Motor neuron (in vitro differentiated cells): ENCODE data around the gene RALY. TPM values are rescaled to one million over a fixed set of nuclear protein-coding genes. Genes with fewer than 3 reads are reported as not detected.

ENCODE experiments used
- ATAC-seq, 8 experiments: fragments of 200-7000 bp; cut with Tn5 transposase; replicated peaks in 6 of 8; 2 replicates each; pipeline ENCODE4 v1.8.0; 2021; ENCODE audit warnings: mild to moderate bottlenecking in 8 of 8, moderate library complexity in 8 of 8
- H3K27ac ChIP-seq, 2 donors: fragments of 250-450 bp; sonication (Bioruptor Pico); 2 replicates each; pipeline ENCODE4 v1.9.0; 2021; ENCODE audit warnings: antibody characterized with exemption in 2 of 2, mild to moderate bottlenecking in 2 of 2, moderate library complexity in 1 of 2
- H3K4me1 ChIP-seq, 2 donors: fragments of 250-450 bp; sonication (Bioruptor Pico); replicated peaks in 1 of 2; 2 replicates each; pipeline ENCODE4 v1.6.1; 2021; ENCODE audit warnings: antibody characterized with exemption in 2 of 2, mild to moderate bottlenecking in 2 of 2, moderate library complexity in 1 of 2
- H3K4me3 ChIP-seq, 5 donors: fragments of 250-450 bp; sonication (Bioruptor Pico); 2 replicates each; pipeline ENCODE4 v1.9.0; 2021; ENCODE audit warnings: antibody characterized with exemption in 5 of 5, mild to moderate bottlenecking in 5 of 5, moderate library complexity in 4 of 5
- WGBS, 10 experiments: fragments of 450-650 bp; shearing (Covaris generic); methylation state at CpG; one replicate each; pipeline ENCODE4 v1.0.0; 2022; 5-methylcytosine and 5-hydroxymethylcytosine counted together
- in situ Hi-C, 9 experiments: fragments of 400-800 bp; cut with MboI; loops; one replicate each; pipeline ENCODE4 v1.15.0; 2021; ENCODE audit warnings: low sequenced_read_pairs in 9 of 9, low pct_unique_long_range_greater_than_20kb in 2 of 9; ENCODE audit not compliant: unreplicated experiment in 9 of 9
- total RNA-seq, 8 experiments: library from RNA; unstranded; fragments of 300-600 nt; gene quantifications; 2 replicates each; pipeline versions ENCODE4 v1.2.3 to v1.2.4, GENCODE V29; 2022

RALY gene
- total RNA-seq, 8 experiments from 2014 or later, result 59.8 to 155 (median 76.3) TPM

DNA sequence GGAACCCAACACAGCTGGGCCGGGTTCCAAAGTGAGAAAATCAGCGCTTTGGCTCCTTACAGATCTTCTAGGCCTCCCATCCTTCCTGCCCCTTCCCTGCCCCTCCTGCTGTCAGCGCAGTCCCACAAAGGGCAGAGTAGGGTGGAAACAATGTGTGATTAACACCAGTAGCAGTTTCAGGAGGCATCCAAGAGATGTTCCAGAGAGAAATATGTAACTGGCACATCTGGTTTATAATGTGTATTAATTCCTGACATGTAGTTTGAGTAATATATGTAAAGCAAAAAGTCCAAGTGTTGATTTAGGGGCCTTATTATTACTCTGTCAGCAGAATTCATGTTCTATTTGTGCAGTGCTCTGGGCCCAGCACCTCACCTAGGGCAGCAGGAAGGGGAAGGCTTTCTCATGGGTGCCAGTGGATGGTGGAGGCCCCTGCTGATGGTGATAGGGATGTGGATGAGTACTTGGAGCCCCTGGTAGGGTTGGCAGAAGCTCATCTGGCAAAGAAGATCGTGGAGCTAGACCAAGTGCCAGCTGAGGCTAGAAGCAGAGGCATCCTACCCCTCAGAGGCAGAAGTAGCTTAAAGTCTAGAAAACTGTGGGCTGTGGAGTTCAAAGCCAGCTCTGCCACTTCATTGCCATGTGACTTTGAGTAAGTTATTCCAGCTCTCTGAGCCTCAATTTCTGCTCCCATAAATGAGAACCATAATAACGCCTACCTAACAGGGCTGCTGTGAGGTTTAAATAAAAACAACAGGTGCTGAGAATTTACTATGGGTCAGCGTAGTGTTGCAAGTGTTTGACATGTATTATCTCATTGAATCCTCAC, 22.4 kb upstream of the RALY start:
- no peak for ATAC-seq
- Histone ChIP-seq H3K27ac (no peak overlapping the region), H3K4me3 (no peak overlapping the region), H3K4me1 (no peaks in the 10 kb centered on the region)
- WGBS, 10 experiments, result 29 to 98% (median 80%) methylated on average over 1 to 6 of the region's 6 CpGs; no CpG with 5 or more reads in 1 of the 10 experiments
- in situ Hi-C loops, result no loop called here

DNA sequence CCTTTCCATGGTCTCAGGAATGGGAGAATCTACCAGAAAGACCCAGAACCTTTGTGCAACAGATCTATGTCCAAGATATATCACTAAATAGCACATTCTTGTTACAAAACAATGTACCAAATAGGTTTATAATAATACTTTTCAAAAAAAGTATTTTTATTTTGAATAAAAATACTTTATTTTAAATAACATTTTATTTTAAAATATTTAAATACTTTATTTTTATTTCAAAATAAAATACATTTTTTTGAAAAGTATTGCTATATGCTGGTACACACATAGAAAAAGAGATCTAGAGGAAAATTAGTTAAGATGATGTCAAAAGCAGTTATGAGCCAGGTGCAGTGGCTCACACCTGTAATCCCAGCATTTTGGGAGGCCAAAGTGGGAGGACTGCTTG, 16.8 kb upstream of the RALY start:
- in situ Hi-C loops, result no loop called here
- no peak overlapping the region for H3K4me3 ChIP-seq
- H3K27ac ChIP-seq, result no peak overlapping the region
- no peak for ATAC-seq
- no peaks in the 10 kb centered on the region for H3K4me1 ChIP-seq

DNA sequence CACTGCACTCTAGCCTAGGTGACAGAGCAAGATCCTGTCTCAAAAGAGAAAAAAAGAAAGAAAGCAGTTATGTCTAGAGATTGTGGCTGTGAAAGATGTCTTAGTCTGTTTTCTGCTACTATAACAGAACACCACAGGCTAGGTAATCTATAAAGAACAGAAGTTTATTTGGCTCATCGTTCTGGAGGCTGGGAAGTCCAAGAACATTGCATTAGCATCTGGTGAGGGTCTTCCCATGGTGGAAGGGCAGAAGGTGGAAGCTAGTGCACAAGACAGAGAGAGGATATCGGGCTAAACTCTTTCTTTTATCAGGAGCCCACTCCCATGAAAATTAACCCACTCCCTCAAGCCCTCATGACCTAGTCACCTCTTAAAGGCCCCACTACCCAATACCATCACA, 16.2 kb upstream of the RALY start:
- 0 to 100% (median 55%) methylated on average over 1 to 2 of the region's 2 CpGs; no CpG with 5 or more reads in 4 of the 10 experiments for WGBS, 10 experiments

DNA sequence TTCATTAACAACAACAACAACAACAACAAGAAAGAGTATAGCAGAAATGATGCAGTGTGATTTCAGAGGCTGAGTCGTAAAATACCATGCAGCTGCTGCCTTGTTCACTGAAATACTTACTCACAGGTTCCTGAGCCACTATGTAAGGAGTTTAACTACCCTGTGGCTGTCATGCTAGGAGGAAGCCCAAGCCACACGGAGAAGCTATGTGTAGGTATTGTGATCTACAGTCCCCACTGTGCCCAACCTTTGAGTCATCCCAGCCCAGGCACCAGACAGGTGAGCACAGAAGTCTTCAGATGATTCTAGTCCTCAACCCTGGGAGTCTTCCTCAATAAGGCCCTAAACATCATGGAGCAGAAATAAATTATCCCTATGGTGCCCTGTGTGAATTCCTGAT, 14.6 kb upstream of the RALY start:
- WGBS, 10 experiments, result 20 to 81% (median 58%) methylated on average over 1 to 2 of the region's 2 CpGs; no CpG with 5 or more reads in 4 of the 10 experiments
- no peak overlapping the region for H3K4me3 ChIP-seq

More for the DNA sequence above, 16.2 kb upstream of the RALY start:
- Histone ChIP-seq H3K4me1 (no peaks in the 10 kb centered on the region), H3K4me3 (no peak overlapping the region), H3K27ac (no peak overlapping the region)
- in situ Hi-C loops, result no loop called here
- ATAC-seq, result no peak

DNA sequence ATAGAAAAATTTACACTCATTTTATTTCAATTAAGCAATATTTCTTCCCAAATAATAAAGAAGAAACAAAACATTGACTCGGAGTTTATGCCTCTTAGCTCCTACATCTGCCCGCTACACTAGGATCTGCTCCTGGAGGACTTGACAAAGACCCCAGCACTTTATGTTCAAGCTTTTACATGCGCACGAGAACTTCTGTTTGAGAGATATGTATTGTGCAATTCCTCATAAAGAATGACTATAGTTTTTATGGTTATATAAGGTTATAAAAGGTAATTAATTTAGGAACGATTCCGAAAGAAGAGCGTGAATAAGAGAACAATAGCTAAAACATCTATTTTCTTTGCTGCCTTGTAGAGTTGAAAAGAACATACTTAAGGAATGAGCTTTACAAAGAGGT, 12.4 kb upstream of the RALY start:
- Histone ChIP-seq H3K4me3 (no peak overlapping the region), H3K27ac (no peak overlapping the region), H3K4me1 (peaks cover 9 to 11% of the 10 kb centered on the region in 2 donors)
- in situ Hi-C loops, result no loop called here
- 72 to 95% (median 87%) methylated on average over 4 to 7 of the region's 7 CpGs; no CpG with 5 or more reads in 1 of the 10 experiments for WGBS, 10 experiments
- no peak for ATAC-seq

More for the DNA sequence above, 14.6 kb upstream of the RALY start:
- Histone ChIP-seq H3K27ac (no peak overlapping the region), H3K4me1 (peaks cover 3 to 7% of the 10 kb centered on the region in 2 donors)
- ATAC-seq, result no peak
- in situ Hi-C loops, result no loop called here

DNA sequence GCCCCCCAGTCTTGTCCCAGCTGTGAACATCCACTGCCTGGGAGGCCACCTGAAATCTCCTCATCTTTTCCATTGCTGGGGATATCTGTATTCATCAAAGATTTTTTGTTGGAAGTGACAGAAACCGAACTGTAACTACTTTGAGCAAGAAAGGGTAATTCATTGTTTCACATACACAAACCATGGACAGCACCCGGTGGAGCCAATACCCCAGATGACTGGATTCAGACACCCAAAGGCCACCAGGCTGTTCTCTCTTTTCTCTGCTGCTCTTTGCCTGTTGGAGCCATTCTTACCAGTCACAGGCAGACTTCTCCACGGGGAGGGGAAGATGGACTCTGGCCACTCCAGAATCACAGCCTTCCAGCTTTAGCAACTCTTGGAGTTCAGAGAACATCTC, 11.7 kb upstream of the RALY start:
- Histone ChIP-seq H3K27ac (no peak overlapping the region), H3K4me3 (no peak overlapping the region), H3K4me1 (peaks cover 9 to 11% of the 10 kb centered on the region in 2 donors)
- no peak for ATAC-seq
- in situ Hi-C loops, result no loop called here
- WGBS, 10 experiments, result 71 to 100% (median 90%) methylated on average over 1 to 3 of the region's 3 CpGs; no CpG with 5 or more reads in 4 of the 10 experiments

DNA sequence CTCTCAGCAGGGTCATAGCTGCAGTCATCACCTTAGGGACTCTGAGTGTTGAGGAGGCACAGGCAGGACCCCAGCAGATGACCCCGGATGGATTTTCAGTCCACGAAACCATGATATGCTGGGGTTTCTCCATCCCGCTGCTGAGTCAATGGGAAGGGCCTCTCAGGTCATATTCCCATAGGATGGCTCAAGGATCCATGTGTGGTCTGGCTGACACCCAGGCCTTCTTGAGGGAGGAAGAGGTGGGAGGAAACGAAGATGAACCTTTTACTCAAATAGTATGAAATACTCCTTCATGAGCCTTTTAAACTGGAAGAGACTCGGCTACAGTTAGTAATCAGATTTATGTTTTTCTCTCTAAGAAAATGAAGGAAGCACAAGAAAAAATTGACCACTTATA, 10.3 kb upstream of the RALY start:
- no peak overlapping the region for H3K4me3 ChIP-seq
- peaks cover 9 to 11% of the 10 kb centered on the region in 2 donors for H3K4me1 ChIP-seq
- H3K27ac ChIP-seq, result no peak overlapping the region
- 50 to 100% (median 85%) methylated on average over 1 to 5 of the region's 5 CpGs; no CpG with 5 or more reads in 2 of the 10 experiments for WGBS, 10 experiments
- in situ Hi-C loops, result no loop called here
- ATAC-seq, result no peak

DNA sequence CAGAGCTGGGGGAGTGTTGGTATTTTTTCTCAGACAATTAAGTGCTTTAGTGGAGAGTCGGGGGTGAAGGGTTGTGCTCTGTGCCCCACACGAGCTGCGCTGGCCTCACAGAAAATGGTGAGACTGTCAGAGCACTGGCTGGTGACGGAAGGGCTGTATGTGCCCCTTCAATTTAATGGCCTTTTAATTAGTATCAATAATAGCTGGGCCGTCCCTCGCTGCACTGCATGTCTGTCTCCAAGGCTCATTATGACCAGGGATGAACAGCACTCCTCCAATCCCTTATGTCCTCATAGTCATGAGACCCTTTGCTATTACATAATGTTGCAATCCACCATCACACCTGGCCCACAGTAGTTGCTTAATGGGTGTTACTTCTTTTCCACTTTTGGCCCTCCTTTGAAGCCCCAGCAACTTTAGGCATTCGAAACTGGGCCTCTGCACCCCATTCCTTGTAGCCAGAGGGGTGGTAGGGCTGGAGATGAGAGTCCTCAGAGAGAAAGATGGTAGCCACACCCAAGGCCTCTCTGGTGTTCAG, 9.5 kb upstream of the RALY start:
- Histone ChIP-seq H3K4me1 (peaks cover 9 to 11% of the 10 kb centered on the region in 2 donors), H3K27ac (no peak overlapping the region), H3K4me3 (no peak overlapping the region)
- WGBS, 10 experiments, result 0 to 100% (median 36%) methylated on average over 1 to 4 of the region's 7 CpGs; no CpG with 5 or more reads in 1 of the 10 experiments
- ATAC-seq, result peak in 5 of 8 experiments; percentile 92 to 98 (median 96)
- in situ Hi-C loops, result no loop called here

DNA sequence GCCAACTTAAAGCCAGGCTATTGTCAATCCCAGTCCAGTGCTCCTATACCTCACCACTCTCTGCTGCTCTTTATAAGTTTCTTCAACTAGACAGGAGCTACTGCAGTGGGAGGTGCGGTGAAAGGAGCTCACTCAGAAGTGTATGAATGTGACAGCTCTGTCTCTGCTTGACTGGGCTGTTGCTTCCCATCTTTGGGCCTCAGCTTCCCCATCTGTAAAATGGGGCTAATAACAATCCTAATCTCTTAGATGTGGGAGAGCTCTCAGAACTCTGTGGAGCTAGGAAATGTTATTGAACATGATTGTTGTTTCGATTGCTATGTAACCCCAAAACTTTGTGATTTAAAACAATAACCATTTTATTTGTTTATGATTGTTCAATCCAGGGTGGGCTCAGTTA, 8.4 kb upstream of the RALY start:
- no peak for ATAC-seq
- H3K4me3 ChIP-seq, result no peak overlapping the region
- H3K4me1 ChIP-seq, result peaks cover 9 to 11% of the 10 kb centered on the region in 2 donors
- no peak overlapping the region for H3K27ac ChIP-seq
- WGBS, 10 experiments, result 20 to 100% (median 83%) methylated on average over 1 to 2 of the region's 2 CpGs; no CpG with 5 or more reads in 3 of the 10 experiments
- in situ Hi-C loops, result no loop called here

DNA sequence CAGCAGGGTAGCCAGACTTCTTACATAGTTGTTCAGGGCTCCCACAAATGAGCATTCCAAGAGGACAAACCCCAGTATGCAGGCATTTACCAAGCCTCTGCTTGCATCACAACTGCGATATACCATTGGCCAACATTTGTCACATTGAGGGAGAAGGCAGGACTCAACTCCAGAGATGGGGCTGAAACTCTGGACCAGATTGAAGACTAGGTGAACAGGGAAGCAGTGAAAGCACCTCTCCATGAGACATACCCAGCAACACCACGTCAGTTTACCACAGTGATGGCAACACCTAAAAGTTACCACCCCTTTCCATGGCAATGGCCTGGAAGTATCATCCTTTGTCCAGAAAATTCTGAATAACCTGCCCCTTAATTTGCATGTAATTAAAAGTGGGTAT, 7.9 kb upstream of the RALY start:
- in situ Hi-C loops, result no loop called here
- H3K27ac ChIP-seq, result no peak overlapping the region
- peaks cover 9 to 11% of the 10 kb centered on the region in 2 donors for H3K4me1 ChIP-seq
- no peak for ATAC-seq
- 50 to 100% (median 73%) methylated on average over 1 to 2 of the region's 2 CpGs; no CpG with 5 or more reads in 2 of the 10 experiments for WGBS, 10 experiments
- no peak overlapping the region for H3K4me3 ChIP-seq

DNA sequence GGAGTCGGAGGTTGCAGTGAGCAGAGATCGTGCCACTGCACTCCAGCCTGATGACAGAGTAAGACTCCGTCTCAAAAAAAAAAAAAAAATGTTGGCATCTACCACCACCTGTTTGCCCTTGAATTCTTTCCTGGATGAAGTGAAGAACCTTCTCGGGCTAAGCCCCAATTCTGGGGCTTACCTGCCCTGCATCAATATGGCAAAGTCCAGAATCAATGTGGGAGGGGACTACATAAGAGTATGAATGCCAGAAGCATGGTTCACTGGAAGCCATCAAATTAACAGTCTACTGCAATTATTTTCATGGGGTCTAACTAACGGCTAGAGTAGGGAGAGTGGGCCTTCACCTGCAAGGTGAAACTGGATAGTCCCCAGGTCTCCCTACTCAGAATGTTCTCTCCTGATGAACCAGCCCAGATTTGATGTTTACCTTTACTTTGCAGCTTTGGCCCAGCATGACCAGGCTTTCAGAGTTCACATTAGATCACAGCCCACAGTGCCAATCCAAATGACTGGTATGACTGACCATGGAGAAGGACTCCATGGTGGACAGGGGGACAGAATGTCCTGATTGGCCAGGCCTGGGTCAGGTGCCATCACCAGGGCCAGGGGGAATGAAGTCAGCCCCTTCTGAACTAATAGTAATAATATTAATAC, 7.0 kb upstream of the RALY start:
- in situ Hi-C loops, result no loop called here
- peaks cover 9 to 11% of the 10 kb centered on the region in 2 donors for H3K4me1 ChIP-seq
- 66 to 100% (median 92%) methylated on average over 1 to 4 of the region's 5 CpGs; no CpG with 5 or more reads in 3 of the 10 experiments for WGBS, 10 experiments
- ATAC-seq, result no peak
- H3K27ac ChIP-seq, result no peak overlapping the region
- no peak overlapping the region for H3K4me3 ChIP-seq

DNA sequence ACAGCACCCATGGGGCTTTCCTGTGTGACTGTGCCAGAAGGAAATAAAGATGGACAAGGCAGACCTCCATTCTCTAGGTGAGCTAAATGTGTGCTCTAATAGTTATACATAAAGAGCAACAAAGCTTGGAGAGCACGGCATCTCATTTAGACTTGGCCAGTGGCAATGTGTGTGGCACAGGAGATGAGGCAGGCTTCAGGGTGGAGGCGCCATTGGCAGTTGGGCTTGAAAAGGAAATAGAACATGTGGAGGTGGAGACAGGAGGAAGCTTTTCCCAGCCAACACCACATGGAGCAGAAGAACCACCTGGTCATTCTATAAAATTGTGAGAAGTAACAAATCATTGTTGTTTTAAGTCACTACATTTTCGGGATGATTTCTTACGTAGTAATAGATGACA, 3.6 kb upstream of the RALY start:
- in situ Hi-C loops, result no loop called here
- Histone ChIP-seq H3K27ac (no peak overlapping the region), H3K4me3 (no peak overlapping the region), H3K4me1 (peaks cover 6 to 7% of the 10 kb centered on the region in 2 donors)
- 57 to 100% (median 93%) methylated on average over 1 to 4 of the region's 4 CpGs; no CpG with 5 or more reads in 1 of the 10 experiments for WGBS, 10 experiments
- no peak for ATAC-seq

DNA sequence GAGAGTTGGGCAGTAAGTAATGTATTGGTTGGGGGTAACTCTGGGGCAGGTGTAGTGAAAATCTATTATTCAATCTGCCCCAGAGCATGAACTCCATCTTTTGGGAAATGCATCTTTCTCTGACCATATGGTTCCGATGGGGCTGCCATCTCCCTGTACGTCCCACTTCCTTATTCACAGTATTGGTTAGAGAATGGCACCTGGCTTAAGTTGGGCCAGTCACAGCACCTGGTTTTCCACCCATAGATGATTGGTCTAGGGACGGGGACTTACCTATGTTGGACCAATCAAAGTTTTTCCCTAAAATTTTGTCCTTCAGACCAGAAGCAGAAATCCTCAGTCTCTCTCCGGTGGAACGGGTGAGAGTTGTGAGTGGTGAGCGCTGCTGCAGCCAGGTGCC, 2.2 kb upstream of the RALY start:
- peaks cover 15 to 16% of the 10 kb centered on the region in 2 donors for H3K4me1 ChIP-seq
- ATAC-seq, result no peak
- H3K4me3 ChIP-seq, result no peak overlapping the region
- in situ Hi-C loops, result no loop called here
- WGBS, 10 experiments, result 90 to 100% (median 97%) methylated on average over 1 to 6 of the region's 6 CpGs; no CpG with 5 or more reads in 4 of the 10 experiments
- H3K27ac ChIP-seq, result no peak overlapping the region
